Measurements from ENCODE around the gene ALG14.

GRCh38 chr1:94988356-94988755 is 84.4 kb downstream of the ALG14 start:
- TF ChIP-seq, protein P1, sequence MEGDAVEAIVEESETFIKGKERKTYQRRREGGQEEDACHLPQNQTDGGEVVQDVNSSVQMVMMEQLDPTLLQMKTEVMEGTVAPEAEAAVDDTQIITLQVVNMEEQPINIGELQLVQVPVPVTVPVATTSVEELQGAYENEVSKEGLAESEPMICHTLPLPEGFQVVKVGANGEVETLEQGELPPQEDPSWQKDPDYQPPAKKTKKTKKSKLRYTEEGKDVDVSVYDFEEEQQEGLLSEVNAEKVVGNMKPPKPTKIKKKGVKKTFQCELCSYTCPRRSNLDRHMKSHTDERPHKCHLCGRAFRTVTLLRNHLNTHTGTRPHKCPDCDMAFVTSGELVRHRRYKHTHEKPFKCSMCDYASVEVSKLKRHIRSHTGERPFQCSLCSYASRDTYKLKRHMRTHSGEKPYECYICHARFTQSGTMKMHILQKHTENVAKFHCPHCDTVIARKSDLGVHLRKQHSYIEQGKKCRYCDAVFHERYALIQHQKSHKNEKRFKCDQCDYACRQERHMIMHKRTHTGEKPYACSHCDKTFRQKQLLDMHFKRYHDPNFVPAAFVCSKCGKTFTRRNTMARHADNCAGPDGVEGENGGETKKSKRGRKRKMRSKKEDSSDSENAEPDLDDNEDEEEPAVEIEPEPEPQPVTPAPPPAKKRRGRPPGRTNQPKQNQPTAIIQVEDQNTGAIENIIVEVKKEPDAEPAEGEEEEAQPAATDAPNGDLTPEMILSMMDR (IDR thresholded peaks at IDR 0.05): no peak
- TF ChIP-seq POLR2A (IDR thresholded peaks at IDR 0.05): no peak

All from lower leg skin (tissue), 3 donors.